Stomach (tissue), 9 donors: ENCODE data around the gene CELSR1. TPM values are rescaled to one million over a fixed set of nuclear protein-coding genes. Genes with fewer than 3 reads are reported as not detected.
"Not testable (repeated sequence)": the region's sequence is repeated elsewhere in the genome, so short reads cannot be mapped to it uniquely, and the experiment has no call there.

Experiments used
- DNase-seq, 2 donors: peaks; one replicate each; pipeline versions ENCODE4 v3.0.0 to v3.0.0-alpha.2; 2013 to 2019
- H3K27ac ChIP-seq, 5 donors: fragments of 200-600 bp in 4 of 5; sonication (generic) in 4 of 5; one replicate each; pipeline ENCODE4 v1.5.1; 2013 to 2019; ENCODE audit warnings: mild to moderate bottlenecking in 1 of 5, moderate library complexity in 1 of 5
- H3K27me3 ChIP-seq, 3 donors: fragments of 200-600 bp; sonication (generic); one replicate each; pipeline ENCODE4 v1.5.1; 2017 to 2019; ENCODE audit warnings: mixed run types in 1 of 3
- H3K36me3 ChIP-seq, 4 donors: fragments of 200-600 bp; sonication (generic); 1 replicate in 3 of 4; 2 replicates in 1 of 4; pipeline ENCODE4 v1.5.1; 2016 to 2019
- H3K4me1 ChIP-seq, 4 donors: fragments of 200-600 bp; sonication (generic); one replicate each; pipeline ENCODE4 v1.5.1; 2016 to 2019
- H3K4me3 ChIP-seq, 4 donors: fragments of 200-600 bp; sonication (generic) in 3 of 4; one replicate each; pipeline ENCODE4 v1.5.1; 2016 to 2019; ENCODE audit warnings: mild to moderate bottlenecking in 1 of 4
- H3K9me3 ChIP-seq, 4 donors: fragments of 200-600 bp; sonication (generic); one replicate each; pipeline ENCODE4 v1.5.1; 2016 to 2019
- CTCF ChIP-seq, 7 experiments: fragments of 450-650 bp in 4 of 7; fragments of 200-600 bp in 3 of 7; sonication (generic) in 3 of 7; IDR thresholded peaks; one replicate each; pipeline ENCODE4 v1.5.1; 2016 to 2019; ENCODE audit warnings: antibody characterized with exemption in 7 of 7, control low read depth in 2 of 7, mild to moderate bottlenecking in 1 of 7
- EP300 ChIP-seq: sonication (generic); formaldehyde crosslinking; IDR thresholded peaks from one replicate; pipeline ENCODE4 v1.6.1; 2017; ENCODE audit warnings: antibody characterized with exemption
- POLR2A ChIP-seq, 4 donors: fragments of 450-650 bp; IDR thresholded peaks; one replicate each; pipeline ENCODE4 v1.6.1; 2016; ENCODE audit warnings: antibody characterized with exemption in 4 of 4, control low read depth in 2 of 4, mild to moderate bottlenecking in 1 of 4, moderate library complexity in 1 of 4
- POLR2AphosphoS5 ChIP-seq, 3 donors: sonication (generic); formaldehyde crosslinking; IDR thresholded peaks; one replicate each; pipeline ENCODE4 v1.6.1; 2016; ENCODE audit warnings: antibody characterized with exemption in 3 of 3
- WGBS, 5 donors: extraction: QIAGEN DNeasy Blood & Tissue Kit in 3 of 5; methylation state at CpG; one replicate each; pipeline versions ENCODE4 v1.1.5 to v1.1.7; 2013 to 2018; 5-methylcytosine and 5-hydroxymethylcytosine counted together
- intact Hi-C: fragments of 100-400 bp; cut with DNase I; formaldehyde crosslinking; loops from one replicate; pipeline ENCODE4 v1.15.1; 2023; ENCODE audit warnings: low total_unique reads
- polyA plus RNA-seq, 3 donors: library from polyadenylated mRNA; stranded (reverse); fragments of 200-250 nt; gene quantifications; one replicate each; pipeline ENCODE4 v1.2.3, GENCODE V29; 2013
- total RNA-seq, 5 donors: library from RNA; depleted of rRNA; stranded (reverse); fragments of >200 nt; gene quantifications; one replicate each; pipeline versions ENCODE4 v1.1.0 to v1.2.3, GENCODE V29; 2014 to 2016
- donor health status: healthy with polysubstance abuse.
- donor health status: Bipolar disorder and iron deficiency.
- donor health status: healthy.

Gene CELSR1
- total and polyA plus RNA-seq, 8 donors: 0.29 to 78.2 (median 13.4) TPM

- intact Hi-C loops: no loop called here
- no peak overlapping the region for H3K4me3 ChIP-seq
- DNase-seq: no peak
- no peaks in the 10 kb centered on the region for H3K9me3 ChIP-seq
- TF ChIP-seq EP300: no peak
- no peak for TF ChIP-seq CTCF (IDR thresholded peaks at IDR 0.05)
- TF ChIP-seq POLR2AphosphoS5 (IDR thresholded peaks at IDR 0.05): no peak
- TF ChIP-seq POLR2A (IDR thresholded peaks at IDR 0.05): no peak
- no peak overlapping the region for H3K27ac ChIP-seq
- H3K27me3 ChIP-seq: peaks cover 0 to 24% (median 5%) of the 10 kb centered on the region in 3 donors
- H3K36me3 ChIP-seq: no peaks in the 10 kb centered on the region
- peaks cover 0 to 12% (median 5%) of the 10 kb centered on the region in 4 donors for H3K4me1 ChIP-seq
- WGBS, 5 donors: 60 to 76% (median 70%) methylated on average over 7 to 34 of the region's 34 CpGs
These were observed 29.7 kb downstream of the CELSR1 start for GRCh38 chr22:46507451-46508425.

- no peaks in the 10 kb centered on the region for H3K9me3 ChIP-seq
- intact Hi-C loops: no loop called here
- no peak for TF ChIP-seq POLR2AphosphoS5 (IDR thresholded peaks at IDR 0.05)
- no peak for TF ChIP-seq POLR2A (IDR thresholded peaks at IDR 0.05)
- TF ChIP-seq CTCF (IDR thresholded peaks at IDR 0.05): no peak
- no peak for TF ChIP-seq EP300
These were observed 32.8 kb downstream of the CELSR1 start for GRCh38 chr22:46504584-46504983.

GRCh38 chr22:46502440-46503175 is 34.8 kb downstream of the CELSR1 start:
- H3K4me1 ChIP-seq: peaks cover 0 to 3% (median 0%) of the 10 kb centered on the region in 4 donors
- no peak overlapping the region for H3K27ac ChIP-seq
- peaks cover 0 to 46% (median 4%) of the 10 kb centered on the region in 3 donors for H3K27me3 ChIP-seq
- TF ChIP-seq POLR2AphosphoS5 (IDR thresholded peaks at IDR 0.05) (no peak), CTCF (IDR thresholded peaks at IDR 0.05) (no peak), POLR2A (IDR thresholded peaks at IDR 0.05) (no peak), EP300 (no peak)
- H3K36me3 ChIP-seq: no peaks in the 10 kb centered on the region
- intact Hi-C loops: no loop called here
- WGBS, 5 donors: 68 to 81% (median 69%) methylated on average over 17 of the region's 17 CpGs
- H3K4me3 ChIP-seq: no peak overlapping the region
- no peaks in the 10 kb centered on the region for H3K9me3 ChIP-seq
- no peak for DNase-seq

More at GRCh38 chr22:46504584-46504983, 32.8 kb downstream of the CELSR1 start:
- peaks cover 0 to 47% (median 5%) of the 10 kb centered on the region in 3 donors for H3K27me3 ChIP-seq
- H3K4me1 ChIP-seq: peaks cover 0 to 13% (median 6%) of the 10 kb centered on the region in 4 donors
- no peak for DNase-seq
- H3K36me3 ChIP-seq: no peaks in the 10 kb centered on the region
- no peak overlapping the region for H3K4me3 ChIP-seq
- no peak overlapping the region for H3K27ac ChIP-seq
- 78 to 85% (median 83%) methylated on average over 4 of the region's 4 CpGs for WGBS, 5 donors

- Histone ChIP-seq H3K27me3 (peaks cover 0 to 40% (median 0%) of the 10 kb centered on the region in 3 donors), H3K4me1 (peaks cover 0 to 3% (median 0%) of the 10 kb centered on the region in 4 donors), H3K9me3 (no peaks in the 10 kb centered on the region), H3K36me3 (no peaks in the 10 kb centered on the region), H3K27ac (no peak overlapping the region), H3K4me3 (no peak overlapping the region)
- DNase-seq: no peak
- 82 to 92% (median 83%) methylated on average over 3 of the region's 3 CpGs for WGBS, 5 donors
- intact Hi-C loops: no loop called here
- TF ChIP-seq CTCF (IDR thresholded peaks at IDR 0.05): no peak
- TF ChIP-seq POLR2AphosphoS5 (IDR thresholded peaks at IDR 0.05): no peak
- no peak for TF ChIP-seq EP300
- no peak for TF ChIP-seq POLR2A (IDR thresholded peaks at IDR 0.05)
These were observed 35.7 kb downstream of the CELSR1 start for GRCh38 chr22:46501701-46502100.

GRCh38 chr22:46501265-46501664 is 36.2 kb downstream of the CELSR1 start:
- intact Hi-C loops, H3K4me1 ChIP-seq, H3K4me3 ChIP-seq, H3K9me3 ChIP-seq, H3K36me3 ChIP-seq, H3K27ac ChIP-seq, DNase-seq: not testable (repeated sequence)
- WGBS, 5 donors: 92 to 95% (median 93%) methylated on average over 12 of the region's 12 CpGs
- peaks cover 0 to 40% (median 0%) of the 10 kb centered on the region in 3 donors for H3K27me3 ChIP-seq
